ENCODE results near the gene TRPM1. TPM values are rescaled to one million over a fixed set of nuclear protein-coding genes. Genes with fewer than 3 reads are reported as not detected.
A peak's percentile ranks its signal among the peaks of the same experiment; 100 is the strongest.

The TRPM1 gene
- polyA plus RNA-seq, 3 donors = 0.03 to 0.04 TPM; not detected in 1

GRCh38 chr15:31082771-31083369 lies 18.7 kb downstream of the TRPM1 start:
- TF ChIP-seq CTCF (IDR thresholded peaks at IDR 0.05) = no peak
- no peaks in the 10 kb centered on the region for H3K9me3 ChIP-seq (replicated peaks in 1 of 2; ENCODE audit: control insufficient read depth in 1 of 2, insufficient read depth in 1 of 2, low read length in 2 of 2)
- intact Hi-C loops (cut with micrococcal nuclease) = no loop called here
- no peaks in the 10 kb centered on the region for H3K27me3 ChIP-seq (ENCODE audit: control insufficient read depth in 2 of 2, insufficient read depth in 2 of 2, low read length in 2 of 2)
- no peak for DNase-seq
- H3K27me3 Mint-ChIP-seq (ENCODE audit: low read depth in 3 of 3) = peaks cover 0 to 10% (median 3%) of the 10 kb centered on the region in 3 donors
- peaks cover 4 to 5% of the 10 kb centered on the region in 2 donors for H3K4me1 ChIP-seq (ENCODE audit: control insufficient read depth in 1 of 2, insufficient read depth in 2 of 2, low read length in 2 of 2)
- H3K27ac ChIP-seq (ENCODE audit: low read depth in 1 of 2, low read length in 2 of 2) = no peak overlapping the region
- H3K4me3 ChIP-seq (replicated peaks in 1 of 3; ENCODE audit: low read depth in 2 of 3, low read length in 3 of 3) = no peak overlapping the region
- peaks cover 18% of the 10 kb centered on the region for H3K4me1 Mint-ChIP-seq
- H3K4me2 ChIP-seq (replicated peaks; ENCODE audit: extremely low read depth, low read length, poor library complexity, severe bottlenecking) = no peak overlapping the region
- no peaks in the 10 kb centered on the region for H3K79me2 ChIP-seq (ENCODE audit: insufficient read depth, low read length)
- H3K9ac ChIP-seq (ENCODE audit: insufficient read depth, low read length, poor library complexity, severe bottlenecking) = no peak overlapping the region
- H2AFZ ChIP-seq (ENCODE audit: insufficient read depth, low read depth, low read length, poor library complexity, severe bottlenecking) = no peak overlapping the region
- peaks cover 0 to 4% (median 0%) of the 10 kb centered on the region in 7 donors for H3K9me3 Mint-ChIP-seq
- WGBS (ENCODE audit: insufficient coverage) = 93% methylated on average over 10 of the region's 11 CpGs
- peak overlapping the region in 1 of 2 donors; percentile 26 for H3K4me3 Mint-ChIP-seq
- no peaks in the 10 kb centered on the region for H4K20me1 ChIP-seq (ENCODE audit: insufficient read depth, low read length)
- no peaks in the 10 kb centered on the region for H3K36me3 ChIP-seq (replicated peaks in 1 of 2; ENCODE audit: control insufficient read depth in 1 of 2, insufficient read depth in 2 of 2, low read length in 2 of 2)
- no peaks in the 10 kb centered on the region for H3K36me3 Mint-ChIP-seq
- no peak overlapping the region for H3K27ac Mint-ChIP-seq

- Histone ChIP-seq H3K79me2 (ENCODE audit: insufficient read depth, low read length) (no peaks in the 10 kb centered on the region), H3K36me3 (replicated peaks in 1 of 2; ENCODE audit: control insufficient read depth in 1 of 2, insufficient read depth in 2 of 2, low read length in 2 of 2) (no peaks in the 10 kb centered on the region), H3K27me3 (ENCODE audit: control insufficient read depth in 2 of 2, insufficient read depth in 2 of 2, low read length in 2 of 2) (no peaks in the 10 kb centered on the region), H3K27ac (ENCODE audit: low read depth in 1 of 2, low read length in 2 of 2) (no peak overlapping the region), H3K9me3 (replicated peaks in 1 of 2; ENCODE audit: control insufficient read depth in 1 of 2, insufficient read depth in 1 of 2, low read length in 2 of 2) (no peaks in the 10 kb centered on the region), H3K4me2 (replicated peaks; ENCODE audit: extremely low read depth, low read length, poor library complexity, severe bottlenecking) (peak overlapping the region; percentile 83), H3K9ac (ENCODE audit: insufficient read depth, low read length, poor library complexity, severe bottlenecking) (no peak overlapping the region), H3K4me1 (ENCODE audit: control insufficient read depth in 1 of 2, insufficient read depth in 2 of 2, low read length in 2 of 2) (peaks cover 4 to 5% of the 10 kb centered on the region in 2 donors), H2AFZ (ENCODE audit: insufficient read depth, low read depth, low read length, poor library complexity, severe bottlenecking) (no peak overlapping the region), H3K4me3 (replicated peaks in 1 of 3; ENCODE audit: low read depth in 2 of 3, low read length in 3 of 3) (no peak overlapping the region), H4K20me1 (ENCODE audit: insufficient read depth, low read length) (no peaks in the 10 kb centered on the region)
- Mint-ChIP-seq H3K4me1 (peaks cover 19% of the 10 kb centered on the region), H3K9me3 (no peaks in the 10 kb centered on the region), H3K36me3 (no peaks in the 10 kb centered on the region), H3K4me3 (no peak overlapping the region), H3K27me3 (ENCODE audit: low read depth in 3 of 3) (peaks cover 3 to 10% (median 3%) of the 10 kb centered on the region in 3 donors), H3K27ac (peak overlapping the region in 1 of 7 donors; percentile 44)
- intact Hi-C loops (cut with micrococcal nuclease) = no loop called here
- WGBS (ENCODE audit: insufficient coverage) = 80% methylated on average over 4 of the region's 6 CpGs
- no peak for TF ChIP-seq CTCF (IDR thresholded peaks at IDR 0.05)
- DNase-seq = no peak
Observed at GRCh38 chr15:31081588-31082250, 19.8 kb downstream of the TRPM1 start.
